ENCODE measurements around the gene ELN. TPM values are rescaled to one million over a fixed set of nuclear protein-coding genes. Genes with fewer than 3 reads are reported as not detected.
"Not testable (repeated sequence)": the region's sequence is repeated elsewhere in the genome, so short reads cannot be mapped to it uniquely, and the experiment has no call there.

The ELN gene
- total RNA-seq, 2 experiments from 2014 or later: 0.07 to 0.19 TPM

GRCh38 chr7:74006032-74006431 lies 21.9 kb upstream of the ELN start:
- intact Hi-C loops (cut with micrococcal nuclease): no loop called here
- DNase-seq: no peak
- Mint-ChIP-seq H3K27me3 (ENCODE audit: low read depth) (peaks cover 5% of the 10 kb centered on the region), H3K4me3 (no peak overlapping the region), H3K36me3 (ENCODE audit: low read depth) (no peaks in the 10 kb centered on the region), H3K9me3 (no peaks in the 10 kb centered on the region), H3K4me1 (ENCODE audit: low read depth) (no peaks in the 10 kb centered on the region), H3K27ac (no peak overlapping the region)
- CTCF ChIA-PET: interaction anchor here (0.6 kb wide), 1 partner anchor 366 kb away, joined by 3 read pairs; no protein-coding TSS in a partner anchor

GRCh38 chr7:74006451-74007241 lies 21.3 kb upstream of the ELN start:
- Mint-ChIP-seq H3K4me3 (no peak overlapping the region), H3K27me3 (ENCODE audit: low read depth) (peaks cover 5% of the 10 kb centered on the region), H3K9me3 (no peaks in the 10 kb centered on the region), H3K27ac (no peak overlapping the region), H3K4me1 (ENCODE audit: low read depth) (no peaks in the 10 kb centered on the region), H3K36me3 (ENCODE audit: low read depth) (no peaks in the 10 kb centered on the region)
- CTCF ChIA-PET: no interaction called here
- intact Hi-C loops (cut with micrococcal nuclease): no loop called here
- no peak for DNase-seq

DNA sequence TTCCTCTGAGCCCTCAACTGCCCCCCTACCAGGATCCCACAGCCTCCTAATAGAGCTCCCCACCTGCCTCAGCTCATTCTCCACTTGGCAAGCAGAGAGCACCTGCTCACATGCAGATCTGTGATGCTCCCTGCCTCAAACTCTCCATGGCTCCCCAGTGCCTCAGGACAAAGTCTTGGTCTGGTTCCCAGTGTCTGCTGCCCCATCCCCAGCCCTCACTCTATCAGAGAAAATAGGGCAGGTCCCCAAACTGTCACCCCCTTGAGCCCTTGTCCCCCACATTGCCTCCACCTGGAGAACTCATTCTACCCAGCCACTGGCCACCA lies 20.8 kb upstream of the ELN start:
- intact Hi-C loops (cut with micrococcal nuclease): no loop called here
- Mint-ChIP-seq H3K27me3 (ENCODE audit: low read depth) (peaks cover 5% of the 10 kb centered on the region), H3K27ac (no peak overlapping the region), H3K4me1 (ENCODE audit: low read depth) (no peaks in the 10 kb centered on the region), H3K4me3 (no peak overlapping the region), H3K36me3 (ENCODE audit: low read depth) (no peaks in the 10 kb centered on the region), H3K9me3 (no peaks in the 10 kb centered on the region)
- no peak for DNase-seq
- CTCF ChIA-PET: no interaction called here

GRCh38 chr7:74008687-74009086 lies 19.3 kb upstream of the ELN start:
- Mint-ChIP-seq H3K27ac (no peak overlapping the region), H3K36me3 (ENCODE audit: low read depth) (no peaks in the 10 kb centered on the region), H3K9me3 (no peaks in the 10 kb centered on the region), H3K4me1 (ENCODE audit: low read depth) (no peaks in the 10 kb centered on the region), H3K4me3 (no peak overlapping the region), H3K27me3 (ENCODE audit: low read depth) (peaks cover 5% of the 10 kb centered on the region)
- intact Hi-C loops (cut with micrococcal nuclease): no loop called here
- DNase-seq: no peak
- CTCF ChIA-PET: interaction anchor here (0.9 kb wide), 1 partner anchor 18 kb away, joined by 3 read pairs; no protein-coding TSS in a partner anchor

- Mint-ChIP-seq H3K27me3 (ENCODE audit: low read depth) (no peaks in the 10 kb centered on the region), H3K9me3 (no peaks in the 10 kb centered on the region), H3K4me3 (no peak overlapping the region), H3K27ac (no peak overlapping the region), H3K36me3 (ENCODE audit: low read depth) (no peaks in the 10 kb centered on the region), H3K4me1 (ENCODE audit: low read depth) (no peaks in the 10 kb centered on the region)
- DNase-seq: no peak
- CTCF ChIA-PET: interaction anchor here (0.9 kb wide), 1 partner anchor 17 kb away, joined by 3 read pairs; no protein-coding TSS in a partner anchor
- intact Hi-C loops (cut with micrococcal nuclease): no loop called here
These were observed 18.3 kb upstream of the ELN start for GRCh38 chr7:74009719-74010118.

DNA sequence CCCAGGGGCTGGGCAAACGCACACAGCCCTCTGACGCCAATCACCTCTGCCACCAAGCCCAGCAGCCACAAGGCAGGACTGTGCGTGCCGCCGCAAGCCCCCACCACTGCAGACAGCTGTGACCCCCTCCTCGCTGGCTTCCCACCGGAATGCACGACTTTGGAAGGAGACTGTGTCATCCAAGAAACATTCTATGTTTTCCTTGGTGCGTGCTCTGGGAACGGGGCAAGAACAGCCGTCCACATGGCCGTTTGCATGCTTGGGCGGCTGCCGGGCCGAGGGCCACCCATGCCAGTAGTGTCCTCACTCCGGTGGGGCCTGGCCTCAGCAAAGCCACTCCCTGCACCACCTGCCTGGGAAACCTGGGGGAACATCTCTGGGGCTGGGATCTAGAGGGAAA lies 17.6 kb upstream of the ELN start:
- no peaks in the 10 kb centered on the region for H3K4me1 Mint-ChIP-seq (ENCODE audit: low read depth)
- CTCF ChIA-PET: no interaction called here
- intact Hi-C loops (cut with micrococcal nuclease): no loop called here
- H3K36me3 Mint-ChIP-seq (ENCODE audit: low read depth): no peaks in the 10 kb centered on the region
- no peak overlapping the region for H3K27ac Mint-ChIP-seq
- no peaks in the 10 kb centered on the region for H3K27me3 Mint-ChIP-seq (ENCODE audit: low read depth)
- no peak for DNase-seq
- no peak overlapping the region for H3K4me3 Mint-ChIP-seq
- no peaks in the 10 kb centered on the region for H3K9me3 Mint-ChIP-seq

- CTCF ChIA-PET: interaction anchor here (1.5 kb wide), 1 partner anchor 195 kb away, joined by 3 read pairs; no protein-coding TSS in a partner anchor
- H3K27me3 Mint-ChIP-seq (ENCODE audit: low read depth); H3K9me3 Mint-ChIP-seq; H3K36me3 Mint-ChIP-seq (ENCODE audit: low read depth); H3K27ac Mint-ChIP-seq; DNase-seq; intact Hi-C loops (cut with micrococcal nuclease); H3K4me3 Mint-ChIP-seq; H3K4me1 Mint-ChIP-seq (ENCODE audit: low read depth): not testable (repeated sequence)
These were observed 16.6 kb upstream of the ELN start for GRCh38 chr7:74011421-74011820.

- no peaks in the 10 kb centered on the region for H3K9me3 Mint-ChIP-seq
- no peak for DNase-seq
- H3K4me1 Mint-ChIP-seq (ENCODE audit: low read depth): no peaks in the 10 kb centered on the region
- CTCF ChIA-PET: no interaction called here
- no peaks in the 10 kb centered on the region for H3K27me3 Mint-ChIP-seq (ENCODE audit: low read depth)
- H3K36me3 Mint-ChIP-seq (ENCODE audit: low read depth): no peaks in the 10 kb centered on the region
- intact Hi-C loops (cut with micrococcal nuclease): no loop called here
- no peak overlapping the region for H3K4me3 Mint-ChIP-seq
- no peak overlapping the region for H3K27ac Mint-ChIP-seq
These were observed 15.1 kb upstream of the ELN start for GRCh38 chr7:74012842-74013249.

GRCh38 chr7:74013539-74014272 lies 14.3 kb upstream of the ELN start:
- DNase-seq: no peak
- Mint-ChIP-seq H3K9me3 (no peaks in the 10 kb centered on the region), H3K27ac (no peak overlapping the region), H3K4me1 (ENCODE audit: low read depth) (no peaks in the 10 kb centered on the region), H3K4me3 (no peak overlapping the region), H3K27me3 (ENCODE audit: low read depth) (no peaks in the 10 kb centered on the region), H3K36me3 (ENCODE audit: low read depth) (no peaks in the 10 kb centered on the region)
- CTCF ChIA-PET: interaction anchor here (1.3 kb wide), 1 partner anchor 16 kb away, joined by 3 read pairs; no protein-coding TSS in a partner anchor
- intact Hi-C loops (cut with micrococcal nuclease): no loop called here

GRCh38 chr7:74014931-74015330 lies 13.0 kb upstream of the ELN start:
- no peaks in the 10 kb centered on the region for H3K9me3 Mint-ChIP-seq
- CTCF ChIA-PET: interaction anchor here (1.3 kb wide), 1 partner anchor 15 kb away, joined by 3 read pairs; no protein-coding TSS in a partner anchor
- no peaks in the 10 kb centered on the region for H3K27me3 Mint-ChIP-seq (ENCODE audit: low read depth)
- DNase-seq: no peak
- H3K36me3 Mint-ChIP-seq (ENCODE audit: low read depth): no peaks in the 10 kb centered on the region
- H3K4me3 Mint-ChIP-seq: no peak overlapping the region
- intact Hi-C loops (cut with micrococcal nuclease): no loop called here
- no peaks in the 10 kb centered on the region for H3K4me1 Mint-ChIP-seq (ENCODE audit: low read depth)
- H3K27ac Mint-ChIP-seq: no peak overlapping the region

DNA sequence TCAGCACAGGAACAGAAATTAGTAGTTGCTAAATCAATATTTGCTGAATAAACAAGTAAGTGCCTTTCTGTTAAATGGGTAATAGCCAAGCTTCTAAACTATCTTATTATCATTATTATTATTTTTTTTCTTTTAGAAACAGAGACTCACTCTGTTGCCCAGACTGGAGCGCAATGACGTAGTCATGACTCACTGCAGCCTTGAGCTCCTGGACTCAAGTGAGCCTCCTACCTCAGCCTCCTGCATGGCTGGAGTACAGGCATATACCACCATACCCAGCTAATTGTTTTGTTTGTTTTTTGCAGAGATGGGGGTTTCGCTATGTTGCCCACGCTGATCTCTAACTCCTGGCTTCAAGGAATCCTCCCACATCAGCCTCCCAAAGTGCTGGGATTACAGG lies 12.3 kb upstream of the ELN start:
- intact Hi-C loops (cut with micrococcal nuclease): no loop called here
- CTCF ChIA-PET: interaction anchor here (0.6 to 2.4 kb wide), 4 partner anchors 11 to 483 kb away, joined by 3 to 12 read pairs (median 4); no protein-coding TSS in a partner anchor

GRCh38 chr7:74017125-74017524 lies 10.8 kb upstream of the ELN start:
- H3K4me3 Mint-ChIP-seq: no peak overlapping the region
- no peak for DNase-seq
- H3K4me1 Mint-ChIP-seq (ENCODE audit: low read depth): no peaks in the 10 kb centered on the region
- no peaks in the 10 kb centered on the region for H3K27me3 Mint-ChIP-seq (ENCODE audit: low read depth)
- intact Hi-C loops (cut with micrococcal nuclease): no loop called here
- H3K27ac Mint-ChIP-seq: no peak overlapping the region
- CTCF ChIA-PET: interaction anchor here (0.6 to 2.4 kb wide), 3 partner anchors 9 to 526 kb away, joined by 3 to 12 read pairs (median 8); no protein-coding TSS in a partner anchor
- H3K36me3 Mint-ChIP-seq (ENCODE audit: low read depth): no peaks in the 10 kb centered on the region
- H3K9me3 Mint-ChIP-seq: no peaks in the 10 kb centered on the region

More for the DNA sequence above, 12.3 kb upstream of the ELN start:
- H3K36me3 Mint-ChIP-seq (ENCODE audit: low read depth): no peaks in the 10 kb centered on the region
- H3K27ac Mint-ChIP-seq: no peak overlapping the region
- no peak for DNase-seq
- no peaks in the 10 kb centered on the region for H3K4me1 Mint-ChIP-seq (ENCODE audit: low read depth)
- no peak overlapping the region for H3K4me3 Mint-ChIP-seq
- no peaks in the 10 kb centered on the region for H3K9me3 Mint-ChIP-seq
- H3K27me3 Mint-ChIP-seq (ENCODE audit: low read depth): no peaks in the 10 kb centered on the region

Measured in activated naive CD4-positive, alpha-beta T cell treated with anti-CD3 and anti-CD28 coated beads for 36 hours (primary cell).